ENCODE measurements around the gene GEMIN7. TPM values are rescaled to one million over a fixed set of nuclear protein-coding genes. Genes with fewer than 3 reads are reported as not detected.
A peak's percentile ranks its signal among the peaks of the same experiment; 100 is the strongest.

The GEMIN7 gene
- 42.7 TPM for polyA plus RNA-seq (2013, experiment 1 of 2)
- polyA plus RNA-seq (2013, experiment 2 of 2): 45.1 TPM

GRCh38 chr19:45079063-45079910, at the start of gene GEMIN7:
GEMIN7 (plus strand) TSS chr19:45079260; CDS start chr19:45090115, 10,855 bp downstream.
- Histone ChIP-seq H3K27me3 (ENCODE audit: insufficient read depth, low read length) (no peaks in the 10 kb centered on the region), H3K9me3 (ENCODE audit: insufficient read depth, low read depth, low read length) (no peaks in the 10 kb centered on the region), H3K9ac (ENCODE audit: low read depth, low read length) (peak within 1 kb of the TSS; percentile 97), H3K4me3 (ENCODE audit: low read length) (peak within 1 kb of the TSS; percentile 92), H3K27ac (ENCODE audit: low read depth, low read length) (peak within 1 kb of the TSS; percentile 100), H3K36me3 (ENCODE audit: insufficient read depth, low read length) (peaks cover 19% of the 10 kb centered on the region), H3K4me1 (ENCODE audit: insufficient read depth, low read length) (peaks cover 40% of the 10 kb centered on the region)
- WGBS: 1% methylated on average over 61 of the region's 61 CpGs

- Histone ChIP-seq H3K4me1 (ENCODE audit: insufficient read depth, low read length) (no peaks in the 10 kb centered on the region), H3K9me3 (ENCODE audit: insufficient read depth, low read depth, low read length) (no peaks in the 10 kb centered on the region), H3K27ac (ENCODE audit: low read depth, low read length) (no peak overlapping the region), H3K27me3 (ENCODE audit: insufficient read depth, low read length) (no peaks in the 10 kb centered on the region), H3K36me3 (ENCODE audit: insufficient read depth, low read length) (peaks cover 26% of the 10 kb centered on the region), H3K4me3 (ENCODE audit: low read length) (no peak overlapping the region), H3K9ac (ENCODE audit: low read depth, low read length) (no peak overlapping the region)
- WGBS: 95% methylated on average over 4 of the region's 6 CpGs
These were observed 48.2 kb upstream of the GEMIN7 start for GRCh38 chr19:45030825-45031224.

GRCh38 chr19:45032421-45032820, 46.6 kb upstream of the GEMIN7 start:
- Histone ChIP-seq H3K27ac (ENCODE audit: low read depth, low read length) (no peak overlapping the region), H3K9ac (ENCODE audit: low read depth, low read length) (no peak overlapping the region), H3K4me3 (ENCODE audit: low read length) (no peak overlapping the region), H3K36me3 (ENCODE audit: insufficient read depth, low read length) (peaks cover 27% of the 10 kb centered on the region), H3K9me3 (ENCODE audit: insufficient read depth, low read depth, low read length) (no peaks in the 10 kb centered on the region), H3K27me3 (ENCODE audit: insufficient read depth, low read length) (no peaks in the 10 kb centered on the region), H3K4me1 (ENCODE audit: insufficient read depth, low read length) (no peaks in the 10 kb centered on the region)
- 93% methylated on average over 18 of the region's 18 CpGs for WGBS

GRCh38 chr19:45035755-45036154, 43.3 kb upstream of the GEMIN7 start:
- H3K9ac ChIP-seq (ENCODE audit: low read depth, low read length): no peak overlapping the region

GRCh38 chr19:45037393-45038169, 41.5 kb upstream of the GEMIN7 start:
- Histone ChIP-seq H3K4me3 (ENCODE audit: low read length) (no peak overlapping the region), H3K9ac (ENCODE audit: low read depth, low read length) (no peak overlapping the region), H3K27ac (ENCODE audit: low read depth, low read length) (no peak overlapping the region), H3K27me3 (ENCODE audit: insufficient read depth, low read length) (no peaks in the 10 kb centered on the region), H3K4me1 (ENCODE audit: insufficient read depth, low read length) (no peaks in the 10 kb centered on the region), H3K9me3 (ENCODE audit: insufficient read depth, low read depth, low read length) (no peaks in the 10 kb centered on the region), H3K36me3 (ENCODE audit: insufficient read depth, low read length) (peaks cover 43% of the 10 kb centered on the region)
- WGBS: 94% methylated on average over 36 of the region's 37 CpGs

More at GRCh38 chr19:45035755-45036154, 43.3 kb upstream of the GEMIN7 start:
- no peaks in the 10 kb centered on the region for H3K9me3 ChIP-seq (ENCODE audit: insufficient read depth, low read depth, low read length)
- H3K36me3 ChIP-seq (ENCODE audit: insufficient read depth, low read length): peaks cover 31% of the 10 kb centered on the region
- WGBS: 96% methylated on average over 6 of the region's 6 CpGs
- no peaks in the 10 kb centered on the region for H3K27me3 ChIP-seq (ENCODE audit: insufficient read depth, low read length)
- H3K4me1 ChIP-seq (ENCODE audit: insufficient read depth, low read length): no peaks in the 10 kb centered on the region
- H3K4me3 ChIP-seq (ENCODE audit: low read length): no peak overlapping the region
- no peak overlapping the region for H3K27ac ChIP-seq (ENCODE audit: low read depth, low read length)

- H3K27me3 ChIP-seq (ENCODE audit: insufficient read depth, low read length): no peaks in the 10 kb centered on the region
- 3% methylated on average over 62 of the region's 62 CpGs for WGBS
- no peaks in the 10 kb centered on the region for H3K4me1 ChIP-seq (ENCODE audit: insufficient read depth, low read length)
- H3K9ac ChIP-seq (ENCODE audit: low read depth, low read length): peak within 1 kb of the TSS; percentile 87
- peak within 1 kb of the TSS; percentile 96 for H3K4me3 ChIP-seq (ENCODE audit: low read length)
- no peaks in the 10 kb centered on the region for H3K9me3 ChIP-seq (ENCODE audit: insufficient read depth, low read depth, low read length)
- peak within 1 kb of the TSS; percentile 89; the same call in 1 of the 2 replicates for H3K27ac ChIP-seq (ENCODE audit: low read depth, low read length)
- peaks cover 55% of the 10 kb centered on the region for H3K36me3 ChIP-seq (ENCODE audit: insufficient read depth, low read length)
These were observed 39.8 kb upstream of the GEMIN7 start, which contains the start of gene CLASRP for GRCh38 chr19:45038931-45039893. CLASRP (plus strand) TSS chr19:45039045; CDS start chr19:45040213, 1,168 bp downstream.

- WGBS: 92% methylated on average over 19 of the region's 19 CpGs
- H3K9me3 ChIP-seq (ENCODE audit: insufficient read depth, low read depth, low read length): no peaks in the 10 kb centered on the region
- H3K9ac ChIP-seq (ENCODE audit: low read depth, low read length): no peak overlapping the region
- no peak overlapping the region for H3K27ac ChIP-seq (ENCODE audit: low read depth, low read length)
- no peaks in the 10 kb centered on the region for H3K27me3 ChIP-seq (ENCODE audit: insufficient read depth, low read length)
- H3K36me3 ChIP-seq (ENCODE audit: insufficient read depth, low read length): peaks cover 59% of the 10 kb centered on the region
- H3K4me1 ChIP-seq (ENCODE audit: insufficient read depth, low read length): no peaks in the 10 kb centered on the region
- H3K4me3 ChIP-seq (ENCODE audit: low read length): peak overlapping the region; percentile 96
These were observed 38.8 kb upstream of the GEMIN7 start for GRCh38 chr19:45040059-45040771.

GRCh38 chr19:45041125-45041524, 37.9 kb upstream of the GEMIN7 start:
- no peaks in the 10 kb centered on the region for H3K27me3 ChIP-seq (ENCODE audit: insufficient read depth, low read length)
- no peak overlapping the region for H3K4me3 ChIP-seq (ENCODE audit: low read length)
- 84% methylated on average over 4 of the region's 6 CpGs for WGBS
- no peaks in the 10 kb centered on the region for H3K4me1 ChIP-seq (ENCODE audit: insufficient read depth, low read length)
- H3K36me3 ChIP-seq (ENCODE audit: insufficient read depth, low read length): peaks cover 62% of the 10 kb centered on the region
- H3K27ac ChIP-seq (ENCODE audit: low read depth, low read length): no peak overlapping the region
- H3K9ac ChIP-seq (ENCODE audit: low read depth, low read length): no peak overlapping the region
- H3K9me3 ChIP-seq (ENCODE audit: insufficient read depth, low read depth, low read length): no peaks in the 10 kb centered on the region

- H3K9ac ChIP-seq (ENCODE audit: low read depth, low read length): no peak overlapping the region
- 90% methylated on average over 14 of the region's 14 CpGs for WGBS
- no peaks in the 10 kb centered on the region for H3K27me3 ChIP-seq (ENCODE audit: insufficient read depth, low read length)
- H3K27ac ChIP-seq (ENCODE audit: low read depth, low read length): no peak overlapping the region
- peaks cover 63% of the 10 kb centered on the region for H3K36me3 ChIP-seq (ENCODE audit: insufficient read depth, low read length)
- no peak overlapping the region for H3K4me3 ChIP-seq (ENCODE audit: low read length)
- no peaks in the 10 kb centered on the region for H3K9me3 ChIP-seq (ENCODE audit: insufficient read depth, low read depth, low read length)
- no peaks in the 10 kb centered on the region for H3K4me1 ChIP-seq (ENCODE audit: insufficient read depth, low read length)
These were observed 33.2 kb upstream of the GEMIN7 start for GRCh38 chr19:45045671-45046353.
